Dermis blood vessel endothelial cell (primary cell): ENCODE results near the gene RPL26. TPM values are rescaled to one million over a fixed set of nuclear protein-coding genes. Genes with fewer than 3 reads are reported as not detected.
"Not testable (repeated sequence)": the region's sequence is repeated elsewhere in the genome, so short reads cannot be mapped to it uniquely, and the experiment has no call there.

Experiments used
- DNase-seq: peaks from one replicate; pipeline ENCODE4 v3.0.0; 2010
- total RNA-seq: library from RNA; depleted of rRNA; stranded (reverse); fragments of >200 nt; gene quantifications from 2 replicates; pipeline ENCODE4 v1.2.3, GENCODE V29; 2014

The RPL26 gene
- total RNA-seq, 1 donor from 2014 or later = 5,071 TPM

GRCh38 chr17:8393470-8394231, 10.7 kb upstream of the RPL26 start:
- peak; percentile 26 for DNase-seq

- no peak for DNase-seq
Measured at GRCh38 chr17:8392674-8393469, 9.9 kb upstream of the RPL26 start.

GRCh38 chr17:8392274-8392673, 9.3 kb upstream of the RPL26 start:
- DNase-seq = no peak

GRCh38 chr17:8391711-8392110, 8.7 kb upstream of the RPL26 start:
- no peak for DNase-seq

GRCh38 chr17:8387914-8388651, 5.1 kb upstream of the RPL26 start:
- DNase-seq = no peak

- no peak for DNase-seq
Measured at GRCh38 chr17:8386841-8387240, 3.8 kb upstream of the RPL26 start.

GRCh38 chr17:8384801-8385378, 1.9 kb upstream of the RPL26 start:
- peak; percentile 68 for DNase-seq

- no peak for DNase-seq
Measured at GRCh38 chr17:8382880-8383142, 182 bp downstream of the RPL26 start.

- DNase-seq = peak; percentile 43
Measured at GRCh38 chr17:8382052-8382879, 727 bp downstream of the RPL26 start.

GRCh38 chr17:8380049-8380448, 2.9 kb downstream of the RPL26 start:
- DNase-seq = no peak

- DNase-seq = not testable (repeated sequence)
Measured at GRCh38 chr17:8378117-8378516, 4.9 kb downstream of the RPL26 start.

- DNase-seq = no peak
Measured at GRCh38 chr17:8377422-8377821, 5.6 kb downstream of the RPL26 start.

GRCh38 chr17:8376271-8377067, 6.5 kb downstream of the RPL26 start, which contains the start of gene KRABD2:
TSS of gene KRABD2 (minus strand) at chr17:8376704.
- DNase-seq = peak; percentile 94

GRCh38 chr17:8375738-8376259, 7.2 kb downstream of the RPL26 start:
- DNase-seq = peak; percentile 55

GRCh38 chr17:8373856-8374255, 9.1 kb downstream of the RPL26 start:
- not testable (repeated sequence) for DNase-seq

GRCh38 chr17:8372422-8372821, 10.6 kb downstream of the RPL26 start:
- no peak for DNase-seq

GRCh38 chr17:8371786-8372185, 11.2 kb downstream of the RPL26 start:
- DNase-seq = peak; percentile 64

- no peak for DNase-seq
Measured at GRCh38 chr17:8369944-8370343, 13.0 kb downstream of the RPL26 start.

- DNase-seq = no peak
Measured at GRCh38 chr17:8368193-8368592, 14.8 kb downstream of the RPL26 start.

GRCh38 chr17:8366231-8366630, 16.8 kb downstream of the RPL26 start:
- peak; percentile 95 for DNase-seq

GRCh38 chr17:8365143-8365542, 17.9 kb downstream of the RPL26 start:
- peak; percentile 86 for DNase-seq
